GM10266 (cell line): Measurements from ENCODE around the gene CHMP6.

Source experiments
- DNase-seq: peaks from one replicate; pipeline ENCODE4 v3.0.0; 2012; ENCODE audit errors: extremely low spot score
- CTCF ChIP-seq: IDR thresholded peaks from 2 replicates; pipeline ENCODE4 v1.5.1; 2012; ENCODE audit warnings: mild to moderate bottlenecking, low read depth; ENCODE audit not compliant: control insufficient read depth, insufficient read depth; ENCODE audit errors: missing control alignments

Gene CHMP6

GRCh38 chr17:80959330-80960036 is 32.2 kb upstream of the CHMP6 start:
- DNase-seq: no peak
- TF ChIP-seq CTCF: no peak

- no peak for TF ChIP-seq CTCF
- DNase-seq: no peak
Measured at GRCh38 chr17:80960037-80960796, 31.4 kb upstream of the CHMP6 start.

- DNase-seq: no peak
- no peak for TF ChIP-seq CTCF
Measured at GRCh38 chr17:80960797-80961452, 30.7 kb upstream of the CHMP6 start.

- DNase-seq: no peak
- no peak for TF ChIP-seq CTCF
Measured at GRCh38 chr17:80961541-80962330, 29.9 kb upstream of the CHMP6 start.

- no peak for TF ChIP-seq CTCF
- DNase-seq: no peak
Measured at GRCh38 chr17:80962356-80963329, 29.0 kb upstream of the CHMP6 start.

DNA sequence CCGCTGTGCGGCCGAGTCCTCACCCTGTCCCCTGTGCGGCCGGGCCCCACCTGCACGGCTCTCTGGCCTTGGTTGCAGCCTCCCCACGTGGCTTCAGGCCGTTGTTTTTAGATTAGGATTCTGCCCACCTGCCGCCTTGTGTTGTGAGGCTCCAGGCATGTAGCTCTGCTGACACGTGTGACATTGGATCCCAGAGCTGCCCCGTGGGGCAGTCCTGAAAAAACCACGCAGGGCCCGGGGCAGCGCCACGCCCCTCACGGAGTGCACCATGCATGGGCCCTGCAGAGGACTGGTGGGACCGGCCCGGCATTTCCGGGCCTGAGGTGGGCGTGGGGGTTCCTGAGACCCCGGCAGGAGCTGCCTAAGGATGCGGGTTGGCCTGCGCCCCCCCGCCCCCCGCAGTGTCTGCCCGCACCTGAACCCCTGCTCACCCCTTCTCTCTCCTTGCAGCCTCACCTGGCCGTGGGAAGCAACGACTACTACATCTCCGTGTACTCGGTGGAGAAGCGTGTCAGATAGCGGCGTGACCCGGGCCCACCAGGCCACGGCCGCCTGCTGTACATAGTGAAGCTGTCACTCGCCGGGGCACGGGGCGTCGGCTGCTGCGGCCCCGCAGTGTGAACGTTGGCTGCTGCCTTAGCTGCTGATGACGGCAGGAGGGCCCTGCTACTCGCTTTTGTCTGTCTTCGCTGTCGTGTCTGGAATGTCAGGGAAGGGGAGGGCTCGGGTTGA is 27.7 kb upstream of the CHMP6 start:
- no peak for DNase-seq
- TF ChIP-seq CTCF: no peak
